K562 (cell line): ENCODE results near the gene SLC22A3.

Experiments used
- RBFOX2 ChIP-seq: fragments of 200-400 bp; formaldehyde crosslinking; IDR thresholded peaks from 2 replicates; pipeline ENCODE4 v1.6.1; 2017; ENCODE audit warnings: low read depth, mild to moderate bottlenecking, low read length, moderate library complexity
- ZBED1 ChIP-seq: IDR thresholded peaks from 2 replicates; pipeline ENCODE4 v1.6.1; 2014
- TF ChIP-seq, protein P1 (sequence below), 3 experiments: IDR thresholded peaks in 2 of 3; conservative IDR thresholded peaks in 1 of 3; 2 replicates each; pipeline ENCODE4 v1.5.1; 2011 to 2012; ENCODE audit warnings: low read length in 3 of 3, mild to moderate bottlenecking in 3 of 3, control low read depth in 2 of 3, improper control_type of control experiment in 1 of 3, inconsistent platforms in 1 of 3, low read depth in 1 of 3, mixed read lengths in 1 of 3, moderate library complexity in 1 of 3; ENCODE audit not compliant: insufficient read depth in 2 of 3

DNA sequence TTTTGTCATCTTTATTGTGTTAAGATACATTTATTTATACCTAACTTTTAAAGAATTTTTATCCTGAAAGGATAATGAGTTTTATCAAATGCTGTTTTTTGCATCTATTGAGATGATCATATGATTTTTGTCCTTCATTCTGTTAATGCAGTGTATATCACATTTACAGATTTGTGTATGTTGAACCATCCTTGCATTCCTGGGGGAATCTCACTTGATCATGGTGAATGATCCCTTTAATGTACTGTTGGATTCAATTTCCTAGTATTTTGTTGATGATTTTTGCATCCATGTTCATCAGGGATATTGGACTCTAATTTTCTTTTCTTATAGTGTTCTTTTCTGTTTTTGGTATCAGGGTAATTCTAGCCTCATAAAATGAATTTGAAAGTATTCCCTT, 38.5 kb upstream of the SLC22A3 start:
- no peak for TF ChIP-seq RBFOX2
- TF ChIP-seq ZBED1 = no peak
- TF ChIP-seq, protein P1, sequence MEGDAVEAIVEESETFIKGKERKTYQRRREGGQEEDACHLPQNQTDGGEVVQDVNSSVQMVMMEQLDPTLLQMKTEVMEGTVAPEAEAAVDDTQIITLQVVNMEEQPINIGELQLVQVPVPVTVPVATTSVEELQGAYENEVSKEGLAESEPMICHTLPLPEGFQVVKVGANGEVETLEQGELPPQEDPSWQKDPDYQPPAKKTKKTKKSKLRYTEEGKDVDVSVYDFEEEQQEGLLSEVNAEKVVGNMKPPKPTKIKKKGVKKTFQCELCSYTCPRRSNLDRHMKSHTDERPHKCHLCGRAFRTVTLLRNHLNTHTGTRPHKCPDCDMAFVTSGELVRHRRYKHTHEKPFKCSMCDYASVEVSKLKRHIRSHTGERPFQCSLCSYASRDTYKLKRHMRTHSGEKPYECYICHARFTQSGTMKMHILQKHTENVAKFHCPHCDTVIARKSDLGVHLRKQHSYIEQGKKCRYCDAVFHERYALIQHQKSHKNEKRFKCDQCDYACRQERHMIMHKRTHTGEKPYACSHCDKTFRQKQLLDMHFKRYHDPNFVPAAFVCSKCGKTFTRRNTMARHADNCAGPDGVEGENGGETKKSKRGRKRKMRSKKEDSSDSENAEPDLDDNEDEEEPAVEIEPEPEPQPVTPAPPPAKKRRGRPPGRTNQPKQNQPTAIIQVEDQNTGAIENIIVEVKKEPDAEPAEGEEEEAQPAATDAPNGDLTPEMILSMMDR (IDR thresholded peaks at IDR 0.05 in 2 of 3, conservative IDR thresholded peaks at IDR 0.05 in 1 of 3; ENCODE audit: insufficient read depth in 2 of 3, low read depth in 1 of 3, low read length in 3 of 3) = no peak
